Trophoblast cell (in vitro differentiated cells and primary cell): ENCODE results near the gene PEX6.
"Not testable (repeated sequence)": the region's sequence is repeated elsewhere in the genome, so short reads cannot be mapped to it uniquely, and the experiment has no call there.

Experiments used
- DNase-seq, 2 donors: peaks; one replicate each; pipeline ENCODE4 v3.0.0-alpha.2; 2016
- H2AFZ ChIP-seq: 2 replicates; pipeline ENCODE4 v1.6.1; 2013; ENCODE audit warnings: low read length, moderate library complexity, mild to moderate bottlenecking; ENCODE audit not compliant: insufficient read depth, poor library complexity
- H2AK5ac ChIP-seq: 2 replicates; pipeline ENCODE4 v1.6.1; 2013; ENCODE audit warnings: mild to moderate bottlenecking, low read length
- H2BK120ac ChIP-seq: 2 replicates; pipeline ENCODE4 v1.6.1; 2013; ENCODE audit warnings: low read length, mild to moderate bottlenecking, moderate library complexity; ENCODE audit not compliant: insufficient read depth, poor library complexity
- H2BK12ac ChIP-seq: 2 replicates; pipeline ENCODE4 v1.6.1; 2013; ENCODE audit warnings: mild to moderate bottlenecking, low read length, moderate library complexity
- H2BK5ac ChIP-seq: 2 replicates; pipeline ENCODE4 v1.6.1; 2013; ENCODE audit warnings: low read length, low read depth, moderate library complexity, mild to moderate bottlenecking; ENCODE audit not compliant: poor library complexity
- H3K14ac ChIP-seq: 2 replicates; pipeline ENCODE4 v1.6.1; 2013; ENCODE audit warnings: mild to moderate bottlenecking, low read length
- H3K18ac ChIP-seq: 2 replicates; pipeline ENCODE4 v1.6.1; 2013; ENCODE audit warnings: mild to moderate bottlenecking, low read length
- H3K23ac ChIP-seq: 2 replicates; pipeline ENCODE4 v1.6.1; 2013; ENCODE audit warnings: low read length
- H3K27ac ChIP-seq: 2 replicates; pipeline ENCODE4 v1.5.1; 2013; ENCODE audit warnings: low read depth, mild to moderate bottlenecking, inconsistent platforms, low read length, moderate library complexity
- H3K27me3 ChIP-seq: 2 replicates; pipeline ENCODE4 v1.6.1; 2013; ENCODE audit warnings: inconsistent platforms, mild to moderate bottlenecking, low read length, moderate library complexity; ENCODE audit not compliant: insufficient read depth
- H3K36me3 ChIP-seq, 2 experiments: 1 replicate in 1 of 2; 2 replicates in 1 of 2; pipeline ENCODE4 v1.6.1; 2013; ENCODE audit warnings: low read length in 2 of 2, mild to moderate bottlenecking in 2 of 2, moderate library complexity in 1 of 2; ENCODE audit not compliant: insufficient read depth in 2 of 2, control insufficient read depth in 1 of 2
- H3K4ac ChIP-seq: 2 replicates; pipeline ENCODE4 v1.6.1; 2013; ENCODE audit warnings: low read depth, mild to moderate bottlenecking, low read length, moderate library complexity
- H3K4me1 ChIP-seq, 2 experiments: 1 replicate in 1 of 2; 2 replicates in 1 of 2; pipeline ENCODE4 v1.6.1; 2013; ENCODE audit warnings: low read length in 2 of 2, mild to moderate bottlenecking in 2 of 2, moderate library complexity in 1 of 2; ENCODE audit not compliant: insufficient read depth in 2 of 2, control insufficient read depth in 1 of 2
- H3K4me2 ChIP-seq: 2 replicates; pipeline ENCODE4 v1.6.1; 2013; ENCODE audit warnings: inconsistent platforms, mild to moderate bottlenecking, low read length, moderate library complexity
- H3K4me3 ChIP-seq: 2 replicates; pipeline ENCODE4 v1.5.1; 2013; ENCODE audit warnings: mild to moderate bottlenecking, low read depth, low read length, inconsistent platforms
- H3K79me1 ChIP-seq: one replicate; pipeline ENCODE4 v1.6.1; 2013; ENCODE audit warnings: low read length
- H3K79me2 ChIP-seq: 2 replicates; pipeline ENCODE4 v1.6.1; 2013; ENCODE audit warnings: low read length, mild to moderate bottlenecking; ENCODE audit not compliant: control insufficient read depth, insufficient read depth, poor library complexity
- H3K9ac ChIP-seq: 2 replicates; pipeline ENCODE4 v1.6.1; 2013; ENCODE audit warnings: mild to moderate bottlenecking, low read length
- H3K9me3 ChIP-seq: 2 replicates; pipeline ENCODE4 v1.6.1; 2013; ENCODE audit warnings: low read depth, mild to moderate bottlenecking, control low read depth, inconsistent platforms, low read length; ENCODE audit not compliant: insufficient read depth
- H4K12ac ChIP-seq: 2 replicates; pipeline ENCODE4 v1.6.1; 2013; ENCODE audit warnings: low read depth, mild to moderate bottlenecking, low read length, moderate library complexity
- H4K8ac ChIP-seq: 2 replicates; pipeline ENCODE4 v1.6.1; 2013; ENCODE audit warnings: low read depth, mild to moderate bottlenecking, low read length, moderate library complexity
- H4K91ac ChIP-seq: one replicate; pipeline ENCODE4 v1.6.1; 2013; ENCODE audit warnings: low read depth, mild to moderate bottlenecking, low read length, moderate library complexity
- WGBS: extraction: QIAGEN DNeasy Blood & Tissue Kit; methylation state at CpG from one replicate; pipeline ENCODE4 v1.1.7; 2013; ENCODE audit warnings: missing lambda C conversion rate; ENCODE audit not compliant: insufficient read length, insufficient coverage; ENCODE audit errors: extremely low coverage; 5-methylcytosine and 5-hydroxymethylcytosine counted together

Gene PEX6

DNA sequence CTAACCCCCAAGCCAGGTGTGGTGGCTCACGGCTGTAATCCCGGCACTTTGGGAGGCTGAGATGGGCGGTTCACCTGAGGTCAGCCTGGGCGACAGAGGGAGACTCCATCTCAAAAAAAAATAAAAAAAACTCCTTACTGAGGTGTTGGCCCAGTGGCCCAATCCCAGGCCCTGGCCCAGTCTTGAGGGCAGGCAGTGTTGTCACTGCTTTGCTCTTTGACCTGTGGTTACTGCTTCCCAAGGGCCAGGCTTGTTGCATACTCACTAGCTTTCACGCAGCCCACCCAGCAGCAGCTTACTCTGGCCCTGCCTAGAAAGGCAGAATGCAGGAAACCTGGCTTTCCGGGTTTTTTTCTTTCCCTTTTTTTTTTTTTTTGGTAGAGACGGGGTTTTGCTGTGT, 36.5 kb downstream of the PEX6 start:
- WGBS: no CpG with 5 or more reads among the region's 7 CpGs
- Histone ChIP-seq H3K18ac (no peak overlapping the region), H4K12ac (no peak overlapping the region), H2BK5ac (no peak overlapping the region), H3K14ac (no peak overlapping the region), H3K27ac (no peak overlapping the region), H3K36me3 (peaks cover 25 to 26% of the 10 kb centered on the region in 2 experiments), H3K9ac (no peak overlapping the region), H3K27me3 (no peaks in the 10 kb centered on the region), H2AK5ac (no peak overlapping the region), H3K9me3 (no peaks in the 10 kb centered on the region), H3K79me2 (no peaks in the 10 kb centered on the region), H3K4me2 (no peak overlapping the region), H2AFZ (no peak overlapping the region), H3K4me1 (no peaks in the 10 kb centered on the region), H4K8ac (no peak overlapping the region), H3K4ac (no peak overlapping the region), H2BK12ac (no peak overlapping the region), H4K91ac (no peak overlapping the region), H3K79me1 (no peaks in the 10 kb centered on the region), H3K23ac (no peak overlapping the region), H3K4me3 (no peak overlapping the region), H2BK120ac (no peak overlapping the region)
- no peak for DNase-seq

- not testable (repeated sequence) for H2AK5ac ChIP-seq, H3K18ac ChIP-seq, H2BK5ac ChIP-seq, H3K79me2 ChIP-seq, H3K9me3 ChIP-seq, H3K14ac ChIP-seq, H2BK120ac ChIP-seq, H3K79me1 ChIP-seq, H3K4me3 ChIP-seq, H3K4me2 ChIP-seq, H3K27ac ChIP-seq, H2AFZ ChIP-seq, H4K8ac ChIP-seq, H3K4ac ChIP-seq, H3K4me1 ChIP-seq, DNase-seq, H3K23ac ChIP-seq, H4K91ac ChIP-seq, H3K27me3 ChIP-seq, H3K9ac ChIP-seq, H4K12ac ChIP-seq, H2BK12ac ChIP-seq
- WGBS: no CpG with 5 or more reads among the region's 5 CpGs
- H3K36me3 ChIP-seq: peaks cover 31 to 35% of the 10 kb centered on the region in 2 experiments
Measured at GRCh38 chr6:42941356-42941755, 37.6 kb downstream of the PEX6 start.

DNA sequence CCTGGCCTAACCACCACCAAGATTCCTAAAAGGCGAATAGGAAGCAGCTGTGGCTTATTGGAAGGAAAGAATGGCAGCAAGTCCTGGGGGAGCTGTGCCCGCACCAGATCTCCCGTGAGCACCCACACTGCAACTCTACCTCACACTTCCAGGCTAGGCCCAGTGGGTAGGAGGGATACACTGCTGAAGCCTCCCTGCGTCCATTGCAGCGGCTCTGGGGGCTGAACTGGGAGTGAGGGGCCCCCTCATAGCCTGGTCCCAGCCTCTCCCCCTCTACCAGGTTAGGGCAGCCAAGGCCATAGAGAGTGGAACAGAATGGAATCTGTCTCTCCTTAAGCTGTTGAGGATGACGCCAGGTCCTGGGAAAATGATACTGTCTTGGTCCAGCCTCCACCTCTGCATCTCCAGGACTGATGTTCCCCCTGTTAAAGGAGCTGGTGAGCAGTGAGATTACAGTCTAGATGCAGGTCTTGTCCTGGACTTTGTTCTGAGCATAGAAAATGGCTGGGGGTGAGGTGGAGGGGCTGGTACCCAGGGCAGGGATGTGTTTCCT, 38.4 kb downstream of the PEX6 start:
- no peak overlapping the region for H2AK5ac ChIP-seq
- no peak overlapping the region for H4K12ac ChIP-seq
- no peak overlapping the region for H3K9ac ChIP-seq
- H2BK120ac ChIP-seq: no peak overlapping the region
- no peaks in the 10 kb centered on the region for H3K79me1 ChIP-seq
- H4K8ac ChIP-seq: no peak overlapping the region
- no peak overlapping the region for H3K23ac ChIP-seq
- H3K4me1 ChIP-seq: no peaks in the 10 kb centered on the region
- no peak overlapping the region for H3K18ac ChIP-seq
- no peak overlapping the region for H2AFZ ChIP-seq
- H3K27ac ChIP-seq: no peak overlapping the region
- no peak overlapping the region for H3K14ac ChIP-seq
- H3K9me3 ChIP-seq: no peaks in the 10 kb centered on the region
- no peak overlapping the region for H3K4ac ChIP-seq
- peaks cover 35 to 41% of the 10 kb centered on the region in 2 experiments for H3K36me3 ChIP-seq
- no peak for DNase-seq
- no peak overlapping the region for H3K4me2 ChIP-seq
- H2BK12ac ChIP-seq: no peak overlapping the region
- H3K4me3 ChIP-seq: no peak overlapping the region
- H2BK5ac ChIP-seq: no peak overlapping the region
- no peaks in the 10 kb centered on the region for H3K27me3 ChIP-seq
- no peaks in the 10 kb centered on the region for H3K79me2 ChIP-seq
- no peak overlapping the region for H4K91ac ChIP-seq
- WGBS: no CpG with 5 or more reads among the region's 6 CpGs

DNA sequence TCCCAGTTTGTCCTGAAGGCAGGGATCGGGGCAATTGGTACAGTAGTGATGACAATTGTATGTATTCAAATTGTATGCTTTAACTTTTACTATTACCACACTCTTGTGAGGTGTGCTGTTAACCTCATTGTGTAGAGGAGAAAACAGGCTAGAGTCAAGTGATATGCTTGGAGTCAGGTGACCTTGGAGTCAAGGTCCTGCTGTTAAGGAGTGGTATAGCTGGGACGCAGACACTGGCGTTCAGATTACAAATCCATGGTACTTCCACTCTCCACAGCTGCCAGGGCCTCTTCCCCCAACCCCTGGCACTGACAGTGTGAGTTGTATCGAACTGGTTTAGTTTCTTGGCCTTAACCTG, 39.2 kb downstream of the PEX6 start:
- Histone ChIP-seq H3K9ac (no peak overlapping the region), H2AFZ (no peak overlapping the region), H2BK120ac (no peak overlapping the region), H3K4me3 (no peak overlapping the region), H3K9me3 (no peaks in the 10 kb centered on the region), H3K14ac (no peak overlapping the region), H3K36me3 (peaks cover 39 to 44% of the 10 kb centered on the region in 2 experiments), H3K18ac (no peak overlapping the region), H2BK5ac (no peak overlapping the region), H3K4me1 (no peaks in the 10 kb centered on the region), H2BK12ac (no peak overlapping the region), H3K27me3 (no peaks in the 10 kb centered on the region), H3K79me2 (no peaks in the 10 kb centered on the region), H2AK5ac (no peak overlapping the region), H3K23ac (no peak overlapping the region), H3K4ac (no peak overlapping the region), H3K4me2 (no peak overlapping the region), H3K27ac (no peak overlapping the region), H3K79me1 (no peaks in the 10 kb centered on the region), H4K91ac (no peak overlapping the region), H4K12ac (no peak overlapping the region), H4K8ac (no peak overlapping the region)
- DNase-seq: no peak
- WGBS: no CpG with 5 or more reads among the region's 4 CpGs
